Activated effector memory CD4-positive, alpha-beta T cell treated with anti-CD3 and anti-CD28 coated beads, Interleukin-2, amount 50 U/mL, for 16 hours (primary cell): ENCODE measurements around the gene THOC7.

Experiments used
- DNase-seq: peaks from one replicate; pipeline ENCODE4 v3.0.0-alpha.2; 2020

Gene THOC7

DNA sequence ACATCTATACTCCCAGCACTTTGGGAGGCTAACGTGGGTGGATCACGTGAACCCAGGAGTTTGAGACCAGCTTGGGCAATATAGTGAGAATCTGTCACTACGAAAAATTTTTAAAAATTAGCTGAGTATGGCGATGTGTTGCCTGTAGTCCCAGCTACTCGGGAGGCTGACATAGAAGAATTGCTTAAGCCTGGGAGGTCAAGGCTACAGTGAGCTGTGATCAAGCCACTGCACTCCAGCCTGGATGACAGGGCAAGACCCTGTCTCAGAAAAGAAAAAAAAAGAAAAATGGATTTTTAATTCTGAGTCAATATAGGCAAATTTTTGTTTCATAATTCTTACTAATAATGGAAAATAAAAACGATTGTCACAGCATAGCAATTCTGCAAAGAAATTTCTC lies 31.2 kb downstream of the THOC7 start:
- no peak for DNase-seq

DNA sequence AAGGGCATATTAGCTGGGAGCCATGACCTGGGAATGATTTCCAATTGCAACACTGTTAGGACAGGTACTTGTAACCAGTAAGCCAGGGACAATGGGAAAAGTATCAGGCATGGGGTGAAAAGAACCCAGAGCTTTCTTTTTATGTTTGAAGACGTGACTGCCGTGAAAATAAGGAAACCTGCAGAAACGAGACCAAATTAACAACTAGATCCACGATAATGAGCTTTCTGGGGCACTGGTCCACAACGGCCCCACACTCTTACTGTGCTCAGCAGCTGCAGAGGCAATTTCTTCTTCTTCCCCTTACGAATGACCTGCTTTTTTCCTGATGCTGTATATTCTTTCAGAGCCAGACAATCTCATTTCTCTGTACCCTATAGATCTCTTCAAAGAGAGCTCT lies 33.1 kb downstream of the THOC7 start:
- no peak for DNase-seq

DNA sequence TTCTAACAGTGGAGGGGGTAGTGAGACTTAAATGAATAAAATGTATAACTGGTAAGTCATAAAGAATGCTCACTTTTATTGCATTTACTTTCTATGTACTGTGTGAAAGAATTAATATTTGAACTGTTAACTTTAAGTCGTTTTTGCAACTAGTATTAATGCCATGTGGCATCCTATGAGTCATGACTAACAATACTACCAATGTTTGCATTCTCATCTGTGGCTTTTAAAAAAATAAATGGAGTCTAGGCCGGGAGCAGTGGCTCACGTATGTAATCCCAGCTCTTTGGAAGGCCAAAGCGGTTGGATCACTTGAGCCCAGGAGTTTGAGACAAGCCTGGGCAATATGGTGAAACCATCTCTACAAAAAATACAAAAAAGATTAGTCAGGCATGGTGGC lies 39.3 kb downstream of the THOC7 start:
- no peak for DNase-seq

DNA sequence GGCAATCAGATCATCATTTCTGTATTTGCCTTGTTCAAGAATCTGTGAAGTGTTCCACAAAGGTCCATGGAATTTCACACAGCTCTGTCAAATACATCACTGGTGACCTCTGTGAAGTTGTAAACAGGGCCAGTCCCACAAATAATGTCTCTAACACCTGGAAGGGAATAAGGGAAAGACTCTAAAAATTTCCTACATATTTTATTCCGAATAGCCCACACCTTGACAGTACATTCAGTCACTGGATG lies 44.5 kb downstream of the THOC7 start, which contains the start of gene C3orf49:
TSS of gene C3orf49 (plus strand) at position 149 of the 248 bp plus-strand sequence. CDS start 173 bp downstream, outside the sequence.
- DNase-seq = no peak

DNA sequence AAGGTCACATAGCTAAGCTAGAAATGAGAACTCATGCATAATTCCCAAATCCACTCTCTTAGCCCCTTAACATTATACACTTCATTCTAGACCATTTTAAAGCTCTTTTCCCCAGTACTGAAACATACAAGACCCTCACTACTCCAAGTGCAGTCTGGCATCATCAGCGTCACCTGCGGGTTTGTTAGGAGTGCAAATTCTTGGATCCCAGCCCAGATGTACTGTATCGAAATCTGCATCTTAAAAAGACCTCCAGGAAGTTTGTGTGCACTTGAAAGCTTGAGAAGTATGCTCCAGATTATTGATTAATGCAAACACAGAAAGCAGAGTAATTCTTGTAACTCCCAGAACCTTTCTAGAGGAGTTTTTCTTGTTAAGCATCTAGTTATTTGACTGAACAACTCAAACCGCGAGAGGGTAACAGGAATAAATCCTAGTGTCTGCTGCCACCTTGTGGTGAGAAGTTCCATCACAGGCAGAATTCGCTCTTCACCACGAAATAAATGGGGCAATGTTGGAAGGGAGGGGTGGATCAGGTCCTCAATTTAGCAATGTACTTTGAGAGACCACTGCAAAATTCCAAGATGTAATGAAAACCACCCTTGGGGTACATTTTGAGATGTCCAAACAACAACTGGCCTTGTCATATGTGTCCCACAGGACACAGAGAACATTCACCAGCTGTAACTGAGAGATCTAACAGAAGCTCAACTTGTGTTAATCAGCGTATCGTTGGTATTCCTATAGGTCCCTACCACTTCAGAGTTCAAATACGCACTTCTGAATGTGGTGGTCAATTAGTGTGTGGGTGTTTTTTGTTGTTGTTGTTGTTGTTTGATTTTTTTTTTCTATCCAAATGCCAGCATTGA lies 45.1 kb downstream of the THOC7 start:
- DNase-seq = peak; percentile 81

DNA sequence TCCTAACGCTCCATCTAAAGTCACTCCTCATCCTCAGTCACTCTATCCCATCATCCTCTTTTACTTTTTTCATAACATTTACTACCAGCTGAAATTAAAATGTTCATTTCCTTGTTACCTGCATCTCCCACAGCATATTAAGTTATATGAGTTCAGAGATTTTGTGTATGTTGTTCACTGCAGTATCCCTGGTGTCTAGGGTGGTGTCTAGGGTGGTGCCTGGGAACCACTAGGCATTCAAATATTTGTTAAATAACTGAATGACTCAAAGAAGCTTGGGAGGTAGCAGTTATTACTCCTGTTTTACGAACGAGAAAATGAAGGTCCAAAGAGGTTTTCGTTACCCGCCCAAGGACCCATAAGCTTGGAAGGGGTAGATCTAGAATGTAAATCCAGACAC lies 46.4 kb downstream of the THOC7 start:
- no peak for DNase-seq

DNA sequence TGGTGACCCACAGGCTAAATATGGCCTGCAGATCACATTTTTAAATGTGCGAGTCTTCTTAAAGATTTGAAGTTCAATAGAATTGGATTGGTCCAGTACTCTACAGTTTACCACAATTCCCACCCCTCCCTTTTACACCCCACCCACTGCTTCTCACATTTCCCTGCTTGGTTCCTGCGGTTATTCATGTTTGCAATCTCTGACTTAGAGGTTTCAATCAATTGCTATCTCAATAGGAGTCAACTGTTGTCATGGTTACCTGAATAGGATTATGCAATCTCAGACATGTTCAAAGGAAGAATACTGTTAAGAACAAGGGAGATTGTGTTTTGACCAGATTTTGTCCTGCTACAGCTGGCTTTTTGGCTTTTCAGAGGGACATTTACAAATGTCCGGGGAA lies 49.4 kb downstream of the THOC7 start:
- DNase-seq = no peak

DNA sequence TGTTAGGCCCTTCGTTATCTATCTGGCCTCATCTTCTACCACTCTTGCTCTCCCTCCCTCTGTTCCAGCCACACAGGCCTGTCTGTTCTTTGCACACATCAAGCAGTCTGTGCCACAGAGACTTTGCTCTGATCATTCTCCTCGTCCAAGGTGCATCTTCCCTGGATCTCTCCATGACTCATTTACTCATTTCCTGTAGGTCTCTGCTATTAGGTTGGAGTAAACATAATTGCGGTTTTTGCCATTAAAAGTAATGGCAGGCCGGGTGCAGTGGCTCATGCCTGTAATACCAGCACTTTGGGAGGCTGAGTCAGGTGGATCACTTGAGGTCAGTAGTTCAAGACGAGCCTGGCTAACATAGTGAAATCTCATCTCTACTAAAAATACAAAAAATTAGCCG lies 54.0 kb downstream of the THOC7 start:
- no peak for DNase-seq

DNA sequence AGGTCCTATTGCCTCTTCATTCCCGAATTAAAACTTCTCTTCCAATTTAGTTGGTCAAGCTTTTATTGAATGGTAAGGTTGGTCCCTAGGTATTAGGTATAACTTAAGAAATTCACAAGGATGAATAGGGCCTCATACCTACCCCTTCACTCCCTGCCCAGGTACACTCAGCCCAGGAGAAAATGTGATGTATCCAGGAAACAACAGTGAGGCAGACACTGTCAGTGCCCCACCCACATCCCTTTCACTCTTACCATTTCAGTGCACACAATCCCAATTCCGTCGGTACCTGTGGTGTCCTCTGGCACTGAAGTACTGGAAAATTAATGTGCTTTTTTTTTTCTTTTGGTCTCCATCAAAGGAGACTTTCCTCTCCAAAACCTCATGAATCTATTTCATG lies 55.0 kb downstream of the THOC7 start:
- DNase-seq = no peak

DNA sequence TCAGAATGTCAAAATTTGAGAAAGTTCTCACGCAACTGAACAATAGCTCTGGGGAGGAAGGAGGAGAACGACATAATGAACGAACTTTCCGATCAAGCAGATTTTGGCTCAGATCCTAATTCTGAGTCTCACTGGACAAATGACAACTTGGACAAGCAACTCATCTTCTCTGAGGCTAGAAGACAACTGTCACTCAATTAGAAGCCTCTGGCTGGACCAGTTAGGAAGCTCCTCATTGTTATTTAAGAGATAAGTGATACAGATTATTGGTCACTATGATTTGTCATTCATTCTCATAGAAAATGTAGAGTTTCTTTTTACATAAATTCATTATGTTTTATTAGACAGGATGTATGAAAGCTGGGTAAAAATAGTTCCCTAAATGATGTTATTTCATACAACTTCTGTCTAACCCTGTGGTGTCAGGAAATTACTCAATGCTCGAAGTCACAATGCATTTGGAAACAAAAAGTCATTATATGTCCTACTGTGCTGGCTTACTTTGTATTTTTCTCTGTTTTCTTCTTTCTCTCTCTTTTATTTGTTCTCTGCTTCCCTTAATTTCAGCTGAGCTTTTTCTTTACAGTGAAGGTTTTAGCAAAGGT lies 55.5 kb downstream of the THOC7 start:
- DNase-seq = no peak

DNA sequence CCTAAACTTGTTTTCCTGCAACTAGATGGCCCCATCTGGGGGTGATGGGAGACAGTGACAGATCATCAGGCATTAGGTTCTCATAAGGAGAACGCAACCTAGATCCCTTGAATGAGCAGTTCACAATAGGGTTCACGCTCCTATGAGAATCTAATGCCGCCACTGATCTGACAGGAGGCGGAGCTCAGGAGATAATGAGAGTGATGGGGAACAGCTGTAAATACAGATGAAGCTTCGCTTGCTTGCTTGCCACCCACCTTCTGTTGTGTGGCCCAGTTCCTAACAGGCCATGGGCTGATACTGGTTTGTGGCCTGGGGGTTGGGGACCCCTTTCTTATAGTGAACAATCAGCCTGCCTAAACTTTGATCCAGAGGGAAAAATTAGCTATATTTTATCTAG lies 59.7 kb downstream of the THOC7 start:
- no peak for DNase-seq

DNA sequence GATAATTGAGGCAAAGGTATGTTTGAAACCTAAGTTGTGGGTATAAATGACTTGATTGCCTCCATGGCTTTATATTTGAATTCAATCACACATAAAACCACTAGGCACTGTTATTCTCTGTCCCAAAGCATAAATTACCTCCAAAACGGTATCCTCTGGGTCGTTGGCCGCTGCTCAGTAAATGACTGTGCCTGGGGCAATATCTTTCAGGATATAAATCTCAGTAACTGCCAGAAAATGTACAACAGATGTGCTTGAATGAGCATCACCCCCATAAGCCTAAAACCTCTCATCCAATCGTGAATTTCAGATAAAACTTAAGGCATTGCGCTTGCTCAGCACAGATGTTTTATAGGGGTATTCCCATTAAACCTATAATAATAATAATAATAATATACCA lies 63.5 kb downstream of the THOC7 start:
- DNase-seq = no peak

DNA sequence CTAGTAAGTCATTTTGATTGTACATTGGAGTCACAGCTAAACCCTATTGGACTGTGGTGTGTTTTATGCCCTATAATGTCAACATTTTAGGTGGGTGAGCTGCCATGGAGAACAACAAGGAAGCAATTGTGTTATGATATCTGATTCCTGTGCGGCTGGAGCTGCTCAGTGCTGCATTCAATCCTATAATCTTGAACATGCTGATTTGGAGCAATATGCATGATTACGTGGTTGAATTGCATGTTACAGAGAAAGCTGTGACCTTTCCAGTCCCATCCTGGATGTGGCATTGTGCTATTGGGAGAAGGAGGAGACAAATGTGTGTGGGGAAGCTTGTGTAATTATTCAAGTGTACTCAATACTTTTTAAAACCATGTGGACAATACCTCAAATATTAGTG lies 64.7 kb downstream of the THOC7 start:
- no peak for DNase-seq

DNA sequence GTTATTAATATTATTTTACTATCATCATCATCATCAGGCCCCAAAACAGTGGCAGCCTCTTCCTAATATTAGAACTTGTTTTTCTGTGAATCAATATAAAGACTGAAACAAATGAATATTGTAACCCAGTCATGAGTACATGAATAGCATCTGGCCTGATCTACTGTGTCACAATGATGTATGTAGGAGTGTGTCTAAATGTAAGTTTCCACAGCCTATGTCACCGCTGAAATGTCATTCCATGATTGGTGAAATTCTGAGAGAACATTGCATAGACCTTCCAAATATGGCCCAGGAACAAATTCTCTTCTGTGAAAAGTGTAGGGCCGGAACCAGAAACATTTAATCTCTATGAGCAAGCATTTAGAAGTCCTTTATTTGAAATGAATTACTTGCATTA lies 65.1 kb downstream of the THOC7 start:
- no peak for DNase-seq

DNA sequence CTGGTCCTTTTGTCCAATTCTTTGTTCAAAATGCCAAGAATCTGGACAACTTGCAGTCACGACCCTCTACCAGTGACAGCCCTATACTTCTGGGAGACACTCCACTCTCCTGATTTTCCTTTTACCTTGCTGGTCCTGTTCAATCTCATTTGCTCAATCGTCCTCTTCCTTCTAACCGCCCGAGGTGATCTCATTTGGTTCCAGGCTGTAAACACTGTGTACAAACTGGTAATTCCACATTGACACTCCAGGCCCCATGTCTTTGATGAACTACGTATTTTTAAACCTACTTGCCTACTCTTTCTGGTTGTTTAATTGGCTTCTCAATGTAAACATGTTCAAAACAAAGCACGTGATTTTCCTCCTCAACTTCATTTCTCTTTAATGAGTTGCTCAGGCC lies 68.2 kb downstream of the THOC7 start:
- DNase-seq = no peak

DNA sequence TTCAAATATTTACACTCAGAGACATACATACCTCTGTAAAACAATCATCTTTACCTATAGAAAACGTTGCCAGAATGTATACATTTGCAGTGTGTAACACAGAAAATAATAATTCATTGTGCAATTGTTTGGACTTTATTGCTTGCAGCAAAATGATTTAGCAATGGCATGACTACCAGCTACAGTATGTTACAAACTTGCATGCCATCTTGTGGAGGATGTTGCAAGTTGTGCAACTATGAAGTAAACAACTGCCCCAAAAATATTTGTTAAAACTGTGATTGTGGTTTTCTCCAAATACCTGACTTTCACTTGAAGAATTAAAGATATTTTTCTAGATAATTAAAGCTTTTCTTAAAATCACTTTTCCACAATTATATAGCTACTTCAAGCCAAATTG lies 71.6 kb downstream of the THOC7 start:
- DNase-seq = no peak
